WTC11 (cell line): ENCODE results near the gene LTBP1. TPM values are rescaled to one million over a fixed set of nuclear protein-coding genes. Genes with fewer than 3 reads are reported as not detected.

Experiments
- ATAC-seq: fragments of 200-7000 bp; cut with Tn5 transposase; 2 replicates; pipeline ENCODE4 v1.10.0; 2021; ENCODE audit warnings: mild to moderate bottlenecking, moderate library complexity
- CTCF ChIA-PET: fragments of 300-600 bp; sonication (Branson Sonifier 250); formaldehyde crosslinking; loops from one replicate; lab custom pipeline; 2021; ENCODE audit warnings: antibody characterized with exemption; lab: Charles Lee
- POLR2A ChIA-PET: fragments of 350-600 bp; sonication (Branson Sonifier 250); formaldehyde crosslinking; loops from one replicate; lab custom pipeline; 2021; ENCODE audit warnings: antibody characterized with exemption; lab: Charles Lee
- DNase-seq: peaks from one replicate; pipeline ENCODE4 v3.0.0; 2021; ENCODE audit warnings: low spot score
- H3K27ac Mint-ChIP-seq: 2 replicates; pipeline ENCODE4 v1.8.0; 2021; ENCODE audit warnings: mixed read lengths
- H3K27me3 Mint-ChIP-seq: 2 replicates; pipeline ENCODE4 v1.8.0; 2021; ENCODE audit warnings: low read depth, mild to moderate bottlenecking, moderate library complexity, mixed read lengths
- H3K36me3 Mint-ChIP-seq: 2 replicates; pipeline ENCODE4 v1.8.0; 2021; ENCODE audit warnings: mixed read lengths
- H3K4me1 Mint-ChIP-seq: 2 replicates; pipeline ENCODE4 v1.8.0; 2022; ENCODE audit warnings: mixed read lengths
- H3K4me3 Mint-ChIP-seq: 2 replicates; pipeline ENCODE4 v1.8.0; 2021; ENCODE audit warnings: mild to moderate bottlenecking, moderate library complexity, mixed read lengths
- H3K9me3 Mint-ChIP-seq: 2 replicates; pipeline ENCODE4 v1.8.0; 2021; ENCODE audit warnings: mixed read lengths
- AFF4 ChIP-seq: sonication (generic); formaldehyde crosslinking; IDR thresholded peaks from 2 replicates; pipeline ENCODE4 v1.8.1; 2023; ENCODE audit warnings: mild to moderate bottlenecking, missing genetic modification reagents, borderline replicate concordance
- ATF2 ChIP-seq: sonication (generic); formaldehyde crosslinking; IDR thresholded peaks from 2 replicates; pipeline ENCODE4 v1.8.1; 2022; ENCODE audit warnings: low read depth, missing genetic modification reagents, borderline replicate concordance
- ATF6 ChIP-seq: sonication (generic); formaldehyde crosslinking; IDR thresholded peaks from 2 replicates; pipeline ENCODE4 v1.8.1; 2023; ENCODE audit warnings: mild to moderate bottlenecking, missing genetic modification reagents
- CREM ChIP-seq: sonication (generic); formaldehyde crosslinking; IDR thresholded peaks from 2 replicates; pipeline ENCODE4 v1.8.1; 2022; ENCODE audit warnings: mild to moderate bottlenecking, missing genetic modification reagents, moderate library complexity
- CTCF ChIP-seq: fragments of 200-600 bp; IDR thresholded peaks from 2 replicates; pipeline ENCODE4 v1.8.0; 2022; ENCODE audit warnings: antibody characterized with exemption
- E2F5 ChIP-seq: sonication (generic); formaldehyde crosslinking; IDR thresholded peaks from 2 replicates; pipeline ENCODE4 v1.8.1; 2022; ENCODE audit warnings: mild to moderate bottlenecking, moderate library complexity, missing genetic modification reagents
- FOXK1 ChIP-seq: sonication (generic); formaldehyde crosslinking; IDR thresholded peaks from 2 replicates; pipeline ENCODE4 v1.8.0; 2022; ENCODE audit warnings: mild to moderate bottlenecking, moderate library complexity, missing genetic modification reagents
- FOXP4 ChIP-seq: sonication (generic); formaldehyde crosslinking; IDR thresholded peaks from 2 replicates; pipeline ENCODE4 v1.8.0; 2022; ENCODE audit warnings: mild to moderate bottlenecking, missing genetic modification reagents
- GTF2I ChIP-seq: fragments of 250-450 bp; sonication (Bioruptor Pico); conservative IDR thresholded peaks from 2 replicates; pipeline ENCODE4 v1.4.0; 2021; ENCODE audit warnings: mild to moderate bottlenecking
- MAX ChIP-seq: sonication (generic); formaldehyde crosslinking; IDR thresholded peaks from 2 replicates; pipeline ENCODE4 v1.8.0; 2022; ENCODE audit warnings: mild to moderate bottlenecking, missing genetic modification reagents
- MYBL2 ChIP-seq: sonication (generic); formaldehyde crosslinking; IDR thresholded peaks from 2 replicates; pipeline ENCODE4 v1.8.1; 2023; ENCODE audit warnings: mild to moderate bottlenecking, moderate library complexity, missing genetic modification reagents
- NR3C1 ChIP-seq: sonication (generic); formaldehyde crosslinking; conservative IDR thresholded peaks from 2 replicates; pipeline ENCODE4 v1.8.1; 2023; ENCODE audit warnings: low read depth, mild to moderate bottlenecking, missing genetic modification reagents
- OVOL2 ChIP-seq: fragments of 250-450 bp; sonication (Bioruptor Pico); IDR thresholded peaks from 2 replicates; pipeline ENCODE4 v1.9.0; 2021; ENCODE audit warnings: mild to moderate bottlenecking, borderline replicate concordance
- PRRX2 ChIP-seq: fragments of 250-450 bp; sonication (Bioruptor Pico); IDR thresholded peaks from 2 replicates; pipeline ENCODE4 v1.8.0; 2021; ENCODE audit warnings: mild to moderate bottlenecking
- TCF7 ChIP-seq: sonication (generic); formaldehyde crosslinking; IDR thresholded peaks from 2 replicates; pipeline ENCODE4 v1.8.0; 2022; ENCODE audit warnings: mild to moderate bottlenecking, low read depth, missing genetic modification reagents, moderate library complexity
- TEAD1 ChIP-seq: sonication (generic); formaldehyde crosslinking; IDR thresholded peaks from 2 replicates; pipeline ENCODE4 v1.8.0; 2022; ENCODE audit warnings: mild to moderate bottlenecking, missing genetic modification reagents
- ZNF138 ChIP-seq: sonication (generic); formaldehyde crosslinking; conservative IDR thresholded peaks from 2 replicates; pipeline ENCODE4 v1.8.1; 2022; ENCODE audit warnings: mild to moderate bottlenecking, moderate library complexity, missing genetic modification reagents
- ZNF232 ChIP-seq: sonication (generic); formaldehyde crosslinking; IDR thresholded peaks from 2 replicates; pipeline ENCODE4 v1.8.0; 2022; ENCODE audit warnings: mild to moderate bottlenecking, missing genetic modification reagents
- ZNF281 ChIP-seq: sonication (generic); formaldehyde crosslinking; IDR thresholded peaks from 2 replicates; pipeline ENCODE4 v1.8.0; 2023; ENCODE audit warnings: mild to moderate bottlenecking, missing genetic modification reagents
- ZNF396 ChIP-seq: fragments of 250-450 bp; sonication (Bioruptor Pico); IDR thresholded peaks from 2 replicates; pipeline ENCODE4 v1.8.0; 2021; ENCODE audit warnings: mild to moderate bottlenecking, moderate library complexity, borderline replicate concordance
- total RNA-seq: library from RNA; stranded (reverse); gene quantifications from 3 replicates; pipeline ENCODE4 v1.2.3, GENCODE V29; 2021

Gene LTBP1
- total RNA-seq, 1 experiment from 2014 or later, result 33.6 TPM

- no peak for TF ChIP-seq PRRX2 (CRISPR knock-in tag)
Observed at GRCh38 chr2:33040541-33040940, 93.8 kb downstream of the LTBP1 start (continued).

GRCh38 chr2:33042265-33042664 lies 95.5 kb downstream of the LTBP1 start:
- Mint-ChIP-seq H3K9me3 (no peaks in the 10 kb centered on the region), H3K4me1 (peaks cover 6% of the 10 kb centered on the region), H3K27me3 (no peaks in the 10 kb centered on the region), H3K4me3 (no peak overlapping the region), H3K36me3 (no peaks in the 10 kb centered on the region), H3K27ac (no peak overlapping the region)
- ATAC-seq (no peak), DNase-seq (no peak)
- TF ChIP-seq E2F5 (no peak), MYBL2 (CRISPR knock-in tag) (no peak), CREM (CRISPR knock-in tag) (no peak), NR3C1 (CRISPR knock-in tag) (no peak), OVOL2 (CRISPR knock-in tag) (no peak), FOXP4 (CRISPR knock-in tag) (no peak), TEAD1 (CRISPR knock-in tag) (no peak), ZNF396 (CRISPR knock-in tag) (no peak), FOXK1 (CRISPR knock-in tag) (no peak), ZNF138 (CRISPR knock-in tag) (no peak), TCF7 (no peak), ATF2 (CRISPR knock-in tag) (no peak)
- ChIA-PET POLR2A (no interaction called here), CTCF (no interaction called here)

- POLR2A ChIA-PET, result no interaction called here
- Mint-ChIP-seq H3K4me1 (peaks cover 12% of the 10 kb centered on the region), H3K27me3 (no peaks in the 10 kb centered on the region), H3K4me3 (no peak overlapping the region), H3K36me3 (no peaks in the 10 kb centered on the region), H3K9me3 (no peaks in the 10 kb centered on the region), H3K27ac (no peak overlapping the region)
- CTCF ChIA-PET, result no interaction called here
- ATAC-seq (no peak), DNase-seq (no peak)
- TF ChIP-seq ZNF232, result no peak
- TF ChIP-seq AFF4 (CRISPR knock-in tag), result no peak
- TF ChIP-seq MAX (CRISPR knock-in tag), result no peak
- no peak for TF ChIP-seq GTF2I (CRISPR knock-in tag)
- TF ChIP-seq ATF6 (CRISPR knock-in tag), result no peak
- no peak for TF ChIP-seq ZNF281
- TF ChIP-seq CTCF, result no peak
Observed at GRCh38 chr2:33042819-33043218, 96.1 kb downstream of the LTBP1 start.
